GM23338 (cell line): ENCODE measurements around the gene LINGO1. TPM values are rescaled to one million over a fixed set of nuclear protein-coding genes. Genes with fewer than 3 reads are reported as not detected.

Experiments used
- ATAC-seq: fragments of 200-7000 bp; cut with Tn5 transposase; 3 replicates; pipeline ENCODE4 v1.9.1; 2020
- DNase-seq: peaks from one replicate; pipeline ENCODE4 v3.0.0-alpha.2; 2015; ENCODE audit warnings: low spot score
- H2AFZ ChIP-seq: fragments of 200-600 bp; sonication (generic); 2 replicates; pipeline ENCODE4 v1.8.0; 2016; ENCODE audit warnings: antibody characterized with exemption, mild to moderate bottlenecking, moderate library complexity
- H3F3A ChIP-seq: fragments of 200-600 bp; sonication (generic); replicated peaks from 2 replicates; pipeline ENCODE4 v1.8.0; 2017; ENCODE audit warnings: antibody characterized with exemption, mixed run types, low read depth
- H3K27ac ChIP-seq: fragments of 200-600 bp; sonication (generic); 2 replicates; pipeline ENCODE4 v1.6.1; 2016; ENCODE audit warnings: low read depth
- H3K27me3 ChIP-seq: fragments of 200-600 bp; sonication (generic); 2 replicates; pipeline ENCODE4 v1.8.0; 2016; ENCODE audit warnings: mild to moderate bottlenecking, mixed run types, moderate library complexity; ENCODE audit not compliant: insufficient read depth
- H3K36me3 ChIP-seq: fragments of 200-600 bp; sonication (generic); 2 replicates; pipeline ENCODE4 v1.8.0; 2016; ENCODE audit warnings: mild to moderate bottlenecking; ENCODE audit not compliant: insufficient read depth
- H3K4me1 ChIP-seq: fragments of 200-600 bp; sonication (generic); 2 replicates; pipeline ENCODE4 v1.8.0; 2016; ENCODE audit warnings: mild to moderate bottlenecking, moderate library complexity; ENCODE audit not compliant: insufficient read depth
- H3K4me2 ChIP-seq: fragments of 200-600 bp; sonication (generic); 2 replicates; pipeline ENCODE4 v1.7.1; 2017; ENCODE audit warnings: mixed run types
- H3K4me3 ChIP-seq: fragments of 200-600 bp; sonication (generic); 2 replicates; pipeline ENCODE4 v1.6.1; 2016; ENCODE audit warnings: mixed run types
- H3K79me2 ChIP-seq: fragments of 200-600 bp; sonication (generic); replicated peaks from 2 replicates; pipeline ENCODE4 v1.8.0; 2017; ENCODE audit warnings: mild to moderate bottlenecking; ENCODE audit not compliant: insufficient read depth
- H3K9me2 ChIP-seq: fragments of 200-600 bp; sonication (generic); 2 replicates; pipeline ENCODE4 v1.8.0; 2017; ENCODE audit not compliant: insufficient read depth
- H4K20me1 ChIP-seq: fragments of 200-600 bp; sonication (generic); replicated peaks from 2 replicates; pipeline ENCODE4 v1.8.0; 2017; ENCODE audit warnings: mild to moderate bottlenecking; ENCODE audit not compliant: insufficient read depth
- H3K27ac Mint-ChIP-seq: 2 replicates; pipeline ENCODE4 v1.8.0; 2020; ENCODE audit warnings: inconsistent platforms, mild to moderate bottlenecking, moderate library complexity, mixed read lengths
- H3K27me3 Mint-ChIP-seq: 3 replicates; pipeline ENCODE4 v1.8.0; 2022; ENCODE audit warnings: low read depth, mild to moderate bottlenecking, moderate library complexity, mixed read lengths, inconsistent platforms; ENCODE audit not compliant: insufficient read depth, poor library complexity
- H3K36me3 Mint-ChIP-seq: 3 replicates; pipeline ENCODE4 v1.8.0; 2021; ENCODE audit warnings: low read depth, mild to moderate bottlenecking, inconsistent platforms, moderate library complexity, mixed read lengths
- H3K4me1 Mint-ChIP-seq: 3 replicates; pipeline ENCODE4 v1.8.0; 2020; ENCODE audit warnings: mild to moderate bottlenecking, inconsistent platforms, mixed read lengths
- H3K4me3 Mint-ChIP-seq: 3 replicates; pipeline ENCODE4 v1.8.0; 2021; ENCODE audit warnings: moderate library complexity, mild to moderate bottlenecking, inconsistent platforms, mixed read lengths
- H3K9me3 Mint-ChIP-seq: 3 replicates; pipeline ENCODE4 v1.8.0; 2020; ENCODE audit warnings: moderate library complexity, mild to moderate bottlenecking, inconsistent platforms, mixed read lengths
- CREB1 ChIP-seq: fragments of 250-450 bp; sonication (Bioruptor Pico); IDR thresholded peaks from 2 replicates; pipeline ENCODE4 v1.5.0; 2020; ENCODE audit warnings: low read depth, mild to moderate bottlenecking, moderate library complexity
- EZH2 ChIP-seq: fragments of 200-600 bp; sonication (generic); IDR thresholded peaks from one replicate; pipeline ENCODE4 v1.8.0; 2017; ENCODE audit warnings: antibody characterized with exemption, mild to moderate bottlenecking, low read depth; ENCODE audit not compliant: unreplicated experiment
- JUNB ChIP-seq: IDR thresholded peaks from one replicate; pipeline ENCODE4 v1.6.1; 2016; ENCODE audit warnings: antibody characterized with exemption; ENCODE audit not compliant: unreplicated experiment
- NANOG ChIP-seq: IDR thresholded peaks from 2 replicates; pipeline ENCODE4 v1.6.1; 2016; ENCODE audit warnings: antibody characterized with exemption, borderline replicate concordance
- POLR2AphosphoS5 ChIP-seq: IDR thresholded peaks from 2 replicates; pipeline ENCODE4 v1.6.1; 2016; ENCODE audit warnings: antibody characterized with exemption, low read depth
- ZNF114 ChIP-seq: fragments of 250-450 bp; sonication (Bioruptor Pico); IDR thresholded peaks from 2 replicates; pipeline ENCODE4 v1.5.0; 2020; ENCODE audit warnings: mild to moderate bottlenecking, moderate library complexity
- polyA plus RNA-seq: library from polyadenylated mRNA; unstranded; fragments of >200 nt; fragmentation: Nextera tagmentation; extraction: Ambion mirVana; gene quantifications from 2 replicates; pipeline ENCODE4 v1.2.1, GENCODE V29; 2016
- total RNA-seq: library from RNA; depleted of rRNA; stranded (reverse); fragments of >200 nt; shearing (Covaris generic); gene quantifications from 2 replicates; pipeline ENCODE4 v1.2.3, GENCODE V29; 2014
- TF ChIP-seq, protein P1 (sequence below): fragments of 250-450 bp; sonication (Bioruptor Pico); IDR thresholded peaks from 2 replicates; pipeline ENCODE4 v1.5.0; 2020; ENCODE audit warnings: mild to moderate bottlenecking, moderate library complexity
- TF ChIP-seq, protein P2 (sequence below): IDR thresholded peaks from 2 replicates; pipeline ENCODE4 v1.6.1; 2016; ENCODE audit warnings: antibody characterized with exemption

Gene LINGO1
- total and polyA plus RNA-seq, 2 experiments from 2014 or later = 16.9 to 63.1 TPM

DNA sequence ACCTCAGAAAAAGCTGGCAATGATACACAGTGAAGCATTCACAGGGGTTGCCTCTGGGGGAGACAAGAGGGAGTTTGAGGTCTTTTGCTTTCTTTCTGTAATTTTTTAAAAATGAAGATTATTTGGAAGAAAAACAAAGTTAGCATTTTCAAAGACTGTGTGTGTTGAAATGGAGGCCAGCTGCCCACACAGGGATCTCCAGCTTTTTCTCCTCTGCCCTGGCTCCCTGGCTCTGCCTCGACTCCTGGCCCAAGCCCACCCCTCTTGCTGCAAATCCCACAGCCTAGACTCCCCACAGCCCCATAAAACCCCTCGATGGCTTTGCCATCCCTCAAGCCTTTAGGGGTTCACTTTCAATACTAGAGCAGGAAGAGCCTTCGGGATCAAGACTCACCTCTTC, 68.4 kb downstream of the LINGO1 start (continued):
- TF ChIP-seq, protein P1, sequence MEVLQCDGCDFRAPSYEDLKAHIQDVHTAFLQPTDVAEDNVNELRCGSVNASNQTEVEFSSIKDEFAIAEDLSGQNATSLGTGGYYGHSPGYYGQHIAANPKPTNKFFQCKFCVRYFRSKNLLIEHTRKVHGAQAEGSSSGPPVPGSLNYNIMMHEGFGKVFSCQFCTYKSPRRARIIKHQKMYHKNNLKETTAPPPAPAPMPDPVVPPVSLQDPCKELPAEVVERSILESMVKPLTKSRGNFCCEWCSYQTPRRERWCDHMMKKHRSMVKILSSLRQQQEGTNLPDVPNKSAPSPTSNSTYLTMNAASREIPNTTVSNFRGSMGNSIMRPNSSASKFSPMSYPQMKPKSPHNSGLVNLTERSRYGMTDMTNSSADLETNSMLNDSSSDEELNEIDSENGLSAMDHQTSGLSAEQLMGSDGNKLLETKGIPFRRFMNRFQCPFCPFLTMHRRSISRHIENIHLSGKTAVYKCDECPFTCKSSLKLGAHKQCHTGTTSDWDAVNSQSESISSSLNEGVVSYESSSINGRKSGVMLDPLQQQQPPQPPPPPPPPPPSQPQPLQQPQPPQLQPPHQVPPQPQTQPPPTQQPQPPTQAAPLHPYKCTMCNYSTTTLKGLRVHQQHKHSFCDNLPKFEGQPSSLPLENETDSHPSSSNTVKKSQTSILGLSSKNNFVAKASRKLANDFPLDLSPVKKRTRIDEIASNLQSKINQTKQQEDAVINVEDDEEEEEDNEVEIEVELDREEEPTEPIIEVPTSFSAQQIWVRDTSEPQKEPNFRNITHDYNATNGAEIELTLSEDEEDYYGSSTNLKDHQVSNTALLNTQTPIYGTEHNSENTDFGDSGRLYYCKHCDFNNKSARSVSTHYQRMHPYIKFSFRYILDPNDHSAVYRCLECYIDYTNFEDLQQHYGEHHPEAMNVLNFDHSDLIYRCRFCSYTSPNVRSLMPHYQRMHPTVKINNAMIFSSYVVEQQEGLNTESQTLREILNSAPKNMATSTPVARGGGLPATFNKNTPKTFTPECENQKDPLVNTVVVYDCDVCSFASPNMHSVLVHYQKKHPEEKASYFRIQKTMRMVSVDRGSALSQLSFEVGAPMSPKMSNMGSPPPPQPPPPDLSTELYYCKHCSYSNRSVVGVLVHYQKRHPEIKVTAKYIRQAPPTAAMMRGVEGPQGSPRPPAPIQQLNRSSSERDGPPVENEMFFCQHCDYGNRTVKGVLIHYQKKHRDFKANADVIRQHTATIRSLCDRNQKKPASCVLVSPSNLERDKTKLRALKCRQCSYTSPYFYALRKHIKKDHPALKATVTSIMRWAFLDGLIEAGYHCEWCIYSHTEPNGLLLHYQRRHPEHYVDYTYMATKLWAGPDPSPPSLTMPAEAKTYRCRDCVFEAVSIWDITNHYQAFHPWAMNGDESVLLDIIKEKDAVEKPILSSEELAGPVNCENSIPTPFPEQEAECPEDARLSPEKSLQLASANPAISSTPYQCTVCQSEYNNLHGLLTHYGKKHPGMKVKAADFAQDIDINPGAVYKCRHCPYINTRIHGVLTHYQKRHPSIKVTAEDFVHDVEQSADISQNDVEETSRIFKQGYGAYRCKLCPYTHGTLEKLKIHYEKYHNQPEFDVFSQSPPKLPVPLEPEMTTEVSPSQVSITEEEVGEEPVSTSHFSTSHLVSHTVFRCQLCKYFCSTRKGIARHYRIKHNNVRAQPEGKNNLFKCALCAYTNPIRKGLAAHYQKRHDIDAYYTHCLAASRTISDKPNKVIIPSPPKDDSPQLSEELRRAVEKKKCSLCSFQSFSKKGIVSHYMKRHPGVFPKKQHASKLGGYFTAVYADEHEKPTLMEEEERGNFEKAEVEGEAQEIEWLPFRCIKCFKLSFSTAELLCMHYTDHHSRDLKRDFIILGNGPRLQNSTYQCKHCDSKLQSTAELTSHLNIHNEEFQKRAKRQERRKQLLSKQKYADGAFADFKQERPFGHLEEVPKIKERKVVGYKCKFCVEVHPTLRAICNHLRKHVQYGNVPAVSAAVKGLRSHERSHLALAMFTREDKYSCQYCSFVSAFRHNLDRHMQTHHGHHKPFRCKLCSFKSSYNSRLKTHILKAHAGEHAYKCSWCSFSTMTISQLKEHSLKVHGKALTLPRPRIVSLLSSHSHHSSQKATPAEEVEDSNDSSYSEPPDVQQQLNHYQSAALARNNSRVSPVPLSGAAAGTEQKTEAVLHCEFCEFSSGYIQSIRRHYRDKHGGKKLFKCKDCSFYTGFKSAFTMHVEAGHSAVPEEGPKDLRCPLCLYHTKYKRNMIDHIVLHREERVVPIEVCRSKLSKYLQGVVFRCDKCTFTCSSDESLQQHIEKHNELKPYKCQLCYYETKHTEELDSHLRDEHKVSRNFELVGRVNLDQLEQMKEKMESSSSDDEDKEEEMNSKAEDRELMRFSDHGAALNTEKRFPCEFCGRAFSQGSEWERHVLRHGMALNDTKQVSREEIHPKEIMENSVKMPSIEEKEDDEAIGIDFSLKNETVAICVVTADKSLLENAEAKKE = no peak
- no peak for TF ChIP-seq JUNB
- no peak for TF ChIP-seq ZNF114 (CRISPR knock-in tag)
- TF ChIP-seq POLR2AphosphoS5 = no peak

DNA sequence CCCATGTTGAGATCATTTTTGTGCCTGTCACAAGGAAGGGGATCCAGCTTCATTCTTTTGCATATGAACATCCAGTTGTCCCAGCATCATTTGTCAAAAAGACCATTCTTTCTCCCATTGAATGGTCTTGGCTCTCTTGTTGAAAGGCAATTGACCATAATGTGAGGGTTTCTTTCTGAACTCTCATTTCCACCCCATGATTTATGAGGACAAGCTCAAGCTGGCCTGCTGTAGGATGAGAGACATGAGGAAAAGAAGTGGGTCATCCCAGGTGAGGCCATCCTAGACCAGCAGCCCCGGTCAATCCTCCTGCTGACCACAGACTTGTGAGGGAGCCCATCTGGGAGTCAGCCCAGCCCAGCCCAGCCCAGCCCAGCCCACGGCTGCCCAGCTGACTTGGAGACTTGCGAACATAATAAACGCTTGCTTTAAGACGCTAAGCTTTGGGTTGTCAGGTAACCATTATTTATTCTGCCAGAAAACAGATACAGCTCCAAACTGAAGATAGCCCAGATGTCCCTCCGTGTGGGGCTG, 69.0 kb downstream of the LINGO1 start:
- Mint-ChIP-seq H3K27me3 (peaks cover under 1% of the 10 kb centered on the region), H3K4me1 (peaks cover 21% of the 10 kb centered on the region), H3K36me3 (no peaks in the 10 kb centered on the region), H3K9me3 (no peaks in the 10 kb centered on the region), H3K4me3 (no peak overlapping the region), H3K27ac (no peak overlapping the region)
- H3K27ac ChIP-seq = no peak overlapping the region
- H3K27me3 ChIP-seq = no peaks in the 10 kb centered on the region
- no peak overlapping the region for H3K4me3 ChIP-seq
- H2AFZ ChIP-seq = no peak overlapping the region
- H3K79me2 ChIP-seq = no peaks in the 10 kb centered on the region
- ATAC-seq = no peak
- no peaks in the 10 kb centered on the region for H4K20me1 ChIP-seq
- H3F3A ChIP-seq = no peaks in the 10 kb centered on the region
- no peaks in the 10 kb centered on the region for H3K9me2 ChIP-seq
- peaks cover 3% of the 10 kb centered on the region for H3K4me1 ChIP-seq
- no peaks in the 10 kb centered on the region for H3K36me3 ChIP-seq
- H3K4me2 ChIP-seq = no peak overlapping the region
- DNase-seq = no peak
- TF ChIP-seq, protein P1 = no peak
- TF ChIP-seq CREB1 (CRISPR knock-in tag) = no peak
- no peak for TF ChIP-seq NANOG
- TF ChIP-seq, protein P2, sequence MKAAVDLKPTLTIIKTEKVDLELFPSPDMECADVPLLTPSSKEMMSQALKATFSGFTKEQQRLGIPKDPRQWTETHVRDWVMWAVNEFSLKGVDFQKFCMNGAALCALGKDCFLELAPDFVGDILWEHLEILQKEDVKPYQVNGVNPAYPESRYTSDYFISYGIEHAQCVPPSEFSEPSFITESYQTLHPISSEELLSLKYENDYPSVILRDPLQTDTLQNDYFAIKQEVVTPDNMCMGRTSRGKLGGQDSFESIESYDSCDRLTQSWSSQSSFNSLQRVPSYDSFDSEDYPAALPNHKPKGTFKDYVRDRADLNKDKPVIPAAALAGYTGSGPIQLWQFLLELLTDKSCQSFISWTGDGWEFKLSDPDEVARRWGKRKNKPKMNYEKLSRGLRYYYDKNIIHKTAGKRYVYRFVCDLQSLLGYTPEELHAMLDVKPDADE = no peak
- TF ChIP-seq ZNF114 (CRISPR knock-in tag) = no peak
- no peak for TF ChIP-seq EZH2
